Tibial nerve (tissue), 4 donors: Measurements from ENCODE around the gene WDR18.

ENCODE experiments used
- CTCF ChIP-seq, 5 experiments: fragments of 200-600 bp in 3 of 5; fragments of 450-650 bp in 2 of 5; sonication (generic) in 3 of 5; IDR thresholded peaks; one replicate each; pipeline ENCODE4 v1.5.1; 2016 to 2019; ENCODE audit warnings: antibody characterized with exemption in 5 of 5, mild to moderate bottlenecking in 3 of 5, moderate library complexity in 2 of 5
- EP300 ChIP-seq, 2 donors: sonication (generic); formaldehyde crosslinking; IDR thresholded peaks; one replicate each; pipeline ENCODE4 v1.6.1; 2017; ENCODE audit warnings: antibody characterized with exemption in 2 of 2, mild to moderate bottlenecking in 1 of 2
- POLR2A ChIP-seq, 2 donors: fragments of 450-650 bp; IDR thresholded peaks; one replicate each; pipeline ENCODE4 v1.6.1; 2017; ENCODE audit warnings: antibody characterized with exemption in 2 of 2, mild to moderate bottlenecking in 2 of 2, moderate library complexity in 2 of 2

DNA sequence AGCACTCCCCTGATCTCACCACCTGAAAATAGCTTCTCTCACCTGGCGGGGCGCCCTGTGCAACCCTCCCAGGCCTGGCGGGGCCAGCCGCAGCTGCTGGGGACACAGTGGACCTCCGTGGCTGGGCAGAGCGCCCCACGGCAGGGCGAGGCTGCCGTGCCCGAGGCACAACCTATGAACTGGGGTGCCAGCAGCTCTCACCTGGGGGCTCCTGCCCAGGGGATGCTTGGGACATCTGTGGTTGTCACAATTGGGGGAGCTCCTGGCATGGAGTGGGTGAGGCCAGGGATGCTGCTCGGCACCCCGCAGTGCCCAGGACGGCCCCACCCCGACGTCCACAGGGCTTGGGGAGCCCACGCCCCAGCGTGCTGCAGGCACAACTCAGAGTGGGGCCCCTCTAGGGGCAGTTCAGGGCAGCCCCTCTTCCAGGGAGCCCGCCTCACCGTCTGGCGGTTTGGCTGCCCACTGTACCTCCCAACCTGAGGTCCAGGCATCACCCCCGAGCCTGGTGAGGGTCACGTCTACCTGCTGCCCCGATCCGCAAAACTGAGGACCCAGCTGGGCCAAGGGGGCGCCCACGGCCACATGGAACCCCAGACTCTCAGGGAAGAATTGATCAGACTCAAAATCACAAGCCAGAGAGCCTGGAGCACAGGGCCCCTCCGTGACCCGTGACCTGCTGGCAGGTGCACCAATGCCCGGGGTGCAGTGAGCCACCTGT lies 31.1 kb downstream of the WDR18 start:
- TF ChIP-seq CTCF (IDR thresholded peaks at IDR 0.05) = no peak
- TF ChIP-seq POLR2A (IDR thresholded peaks at IDR 0.05) = no peak
- no peak for TF ChIP-seq EP300 (IDR thresholded peaks at IDR 0.05)
